ENCODE results near the gene FAM168A.

FAM168A gene

DNA sequence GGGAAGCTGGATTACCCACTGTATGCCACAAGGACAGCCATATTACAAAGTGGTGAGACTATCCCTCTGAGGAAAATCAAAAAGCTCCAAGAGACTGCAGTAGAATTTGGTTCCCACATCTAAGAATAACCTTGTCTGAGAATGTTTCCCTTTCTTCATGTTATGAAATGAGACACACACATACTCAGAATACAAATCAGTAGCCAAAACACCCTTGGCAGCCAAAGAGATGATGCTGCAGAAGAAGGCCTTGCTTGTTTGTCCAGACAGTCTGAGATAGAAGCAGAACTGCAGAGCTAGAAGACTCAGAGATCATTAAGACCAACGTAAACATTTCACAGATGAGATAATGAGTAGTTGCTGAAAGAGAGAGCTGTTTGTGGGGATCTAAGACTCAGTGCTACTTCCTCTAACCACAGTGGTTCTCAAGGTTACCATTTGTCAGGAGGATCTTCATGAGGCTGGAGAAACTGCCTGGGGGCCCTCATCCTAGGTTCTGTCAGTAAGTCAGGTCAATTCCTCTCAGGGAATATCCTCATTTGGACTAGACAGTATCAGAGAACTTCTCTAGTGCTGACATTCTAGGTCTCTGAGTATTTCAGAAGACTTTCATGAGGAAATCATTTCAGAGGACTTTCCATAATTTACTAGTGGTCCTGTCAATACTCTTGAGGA lies 182.8 kb downstream of the FAM168A start:
- Histone ChIP-seq H4K20me1 (no peaks in the 10 kb centered on the region; the same call in 1 of the 2 replicates), H3K4me3 (no peak overlapping the region), H3K9me3 (no peaks in the 10 kb centered on the region), H3K27ac (no peak overlapping the region), H3K36me3 (peaks cover 82% of the 10 kb centered on the region), H3K4me1 (no peaks in the 10 kb centered on the region), H3K9ac (no peak overlapping the region), H3K4me2 (no peak overlapping the region), H3K27me3 (no peaks in the 10 kb centered on the region)
- no peak for TF ChIP-seq Cebpa-rat (IDR thresholded peaks at IDR 0.05)

GRCh38 chr11:73413256-73413655 lies 184.7 kb downstream of the FAM168A start:
- no peak for TF ChIP-seq Cebpa-rat (IDR thresholded peaks at IDR 0.05)
- Histone ChIP-seq H3K4me1 (no peaks in the 10 kb centered on the region), H3K9ac (no peak overlapping the region), H3K4me2 (no peak overlapping the region), H3K4me3 (no peak overlapping the region), H3K36me3 (peaks cover 82% of the 10 kb centered on the region), H3K9me3 (no peaks in the 10 kb centered on the region), H3K27me3 (no peaks in the 10 kb centered on the region), H3K27ac (no peak overlapping the region), H4K20me1 (no peaks in the 10 kb centered on the region; the same call in 1 of the 2 replicates)

GRCh38 chr11:73412308-73412707 lies 185.6 kb downstream of the FAM168A start:
- Histone ChIP-seq H3K9ac (no peak overlapping the region), H3K27me3 (no peaks in the 10 kb centered on the region)
- no peak for TF ChIP-seq Cebpa-rat (IDR thresholded peaks at IDR 0.05)

DNA sequence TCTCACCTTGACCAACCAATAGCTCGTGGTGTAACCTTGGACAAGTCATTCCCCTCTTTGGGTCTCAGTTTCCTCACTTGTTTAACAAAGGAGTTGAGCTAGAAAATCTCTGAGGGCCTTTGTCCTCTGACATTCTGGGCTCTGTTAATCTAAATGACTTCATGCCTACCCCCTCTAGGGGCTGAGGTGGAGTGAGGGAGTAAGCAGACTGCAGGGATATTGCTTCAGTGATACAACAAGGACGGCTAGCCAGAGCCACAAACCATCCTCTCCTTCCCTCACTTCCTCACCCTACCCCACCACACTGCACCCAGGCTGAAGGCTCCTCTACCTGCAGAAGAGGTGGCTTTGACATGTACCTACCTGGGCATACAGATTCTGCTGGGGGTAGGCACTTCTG lies 186.9 kb downstream of the FAM168A start:
- TF ChIP-seq Cebpa-rat (IDR thresholded peaks at IDR 0.05) = no peak
- Histone ChIP-seq H3K36me3 (peaks cover 82% of the 10 kb centered on the region), H3K9ac (no peak overlapping the region), H3K27me3 (no peaks in the 10 kb centered on the region), H3K27ac (no peak overlapping the region), H3K4me2 (no peak overlapping the region), H3K4me3 (no peak overlapping the region), H4K20me1 (no peaks in the 10 kb centered on the region; the same call in 1 of the 2 replicates), H3K9me3 (no peaks in the 10 kb centered on the region), H3K4me1 (peaks cover 8% of the 10 kb centered on the region; the same call in 1 of the 2 replicates)

More at GRCh38 chr11:73412308-73412707, 185.6 kb downstream of the FAM168A start:
- Histone ChIP-seq H4K20me1 (no peaks in the 10 kb centered on the region; the same call in 1 of the 2 replicates), H3K9me3 (no peaks in the 10 kb centered on the region), H3K36me3 (peaks cover 82% of the 10 kb centered on the region), H3K27ac (no peak overlapping the region), H3K4me3 (no peak overlapping the region), H3K4me1 (peaks cover 7% of the 10 kb centered on the region; the same call in 1 of the 2 replicates), H3K4me2 (no peak overlapping the region)

- Histone ChIP-seq H4K20me1 (no peaks in the 10 kb centered on the region), H3K9ac (no peak overlapping the region), H3K4me2 (no peak overlapping the region), H3K36me3 (peaks cover 83% of the 10 kb centered on the region), H3K27ac (no peak overlapping the region), H3K4me3 (no peak overlapping the region), H3K4me1 (peaks cover 8% of the 10 kb centered on the region; the same call in 1 of the 2 replicates), H3K27me3 (no peaks in the 10 kb centered on the region), H3K9me3 (no peaks in the 10 kb centered on the region)
- no peak for TF ChIP-seq Cebpa-rat (IDR thresholded peaks at IDR 0.05)
Measured at GRCh38 chr11:73410627-73411026, 187.3 kb downstream of the FAM168A start.

- TF ChIP-seq Cebpa-rat (IDR thresholded peaks at IDR 0.05) = no peak
- no peak overlapping the region for H3K27ac ChIP-seq
Measured at GRCh38 chr11:73409431-73409830, 188.5 kb downstream of the FAM168A start.

GRCh38 chr11:73406619-73407018 lies 191.3 kb downstream of the FAM168A start:
- H3K36me3 ChIP-seq = peaks cover 98% of the 10 kb centered on the region
- peaks cover 8% of the 10 kb centered on the region; the same call in 1 of the 2 replicates for H3K4me1 ChIP-seq
- no peaks in the 10 kb centered on the region for H3K27me3 ChIP-seq
- no peak overlapping the region for H3K9ac ChIP-seq
- H3K4me3 ChIP-seq = no peak overlapping the region
- no peak overlapping the region for H3K27ac ChIP-seq
- no peaks in the 10 kb centered on the region for H3K9me3 ChIP-seq
- no peak overlapping the region for H3K4me2 ChIP-seq
- TF ChIP-seq Cebpa-rat (IDR thresholded peaks at IDR 0.05) = no peak
- H4K20me1 ChIP-seq = no peaks in the 10 kb centered on the region

More at GRCh38 chr11:73409431-73409830, 188.5 kb downstream of the FAM168A start:
- H4K20me1 ChIP-seq = no peaks in the 10 kb centered on the region
- no peak overlapping the region for H3K9ac ChIP-seq
- H3K27me3 ChIP-seq = no peaks in the 10 kb centered on the region
- H3K4me3 ChIP-seq = no peak overlapping the region
- no peak overlapping the region for H3K4me2 ChIP-seq
- peaks cover 88% of the 10 kb centered on the region for H3K36me3 ChIP-seq
- no peaks in the 10 kb centered on the region for H3K9me3 ChIP-seq
- peaks cover 8% of the 10 kb centered on the region; the same call in 1 of the 2 replicates for H3K4me1 ChIP-seq

GRCh38 chr11:73406131-73406530 lies 191.8 kb downstream of the FAM168A start:
- no peak for TF ChIP-seq Cebpa-rat (IDR thresholded peaks at IDR 0.05)
- H3K27me3 ChIP-seq = no peaks in the 10 kb centered on the region
- H3K4me3 ChIP-seq = no peak overlapping the region
- no peak overlapping the region for H3K4me2 ChIP-seq
- no peak overlapping the region for H3K9ac ChIP-seq
- H3K4me1 ChIP-seq = peaks cover 8% of the 10 kb centered on the region; the same call in 1 of the 2 replicates
- H4K20me1 ChIP-seq = no peaks in the 10 kb centered on the region
- H3K36me3 ChIP-seq = peaks cover 98% of the 10 kb centered on the region
- H3K27ac ChIP-seq = no peak overlapping the region
- no peaks in the 10 kb centered on the region for H3K9me3 ChIP-seq

- Histone ChIP-seq H3K27ac (no peak overlapping the region), H3K9me3 (no peaks in the 10 kb centered on the region), H3K27me3 (no peaks in the 10 kb centered on the region), H3K9ac (no peak overlapping the region), H4K20me1 (no peaks in the 10 kb centered on the region), H3K4me2 (no peak overlapping the region), H3K36me3 (peaks cover 96% of the 10 kb centered on the region), H3K4me1 (peaks cover 8% of the 10 kb centered on the region), H3K4me3 (no peak overlapping the region)
- no peak for TF ChIP-seq Cebpa-rat (IDR thresholded peaks at IDR 0.05)
Measured at GRCh38 chr11:73405146-73405510, 192.8 kb downstream of the FAM168A start.

DNA sequence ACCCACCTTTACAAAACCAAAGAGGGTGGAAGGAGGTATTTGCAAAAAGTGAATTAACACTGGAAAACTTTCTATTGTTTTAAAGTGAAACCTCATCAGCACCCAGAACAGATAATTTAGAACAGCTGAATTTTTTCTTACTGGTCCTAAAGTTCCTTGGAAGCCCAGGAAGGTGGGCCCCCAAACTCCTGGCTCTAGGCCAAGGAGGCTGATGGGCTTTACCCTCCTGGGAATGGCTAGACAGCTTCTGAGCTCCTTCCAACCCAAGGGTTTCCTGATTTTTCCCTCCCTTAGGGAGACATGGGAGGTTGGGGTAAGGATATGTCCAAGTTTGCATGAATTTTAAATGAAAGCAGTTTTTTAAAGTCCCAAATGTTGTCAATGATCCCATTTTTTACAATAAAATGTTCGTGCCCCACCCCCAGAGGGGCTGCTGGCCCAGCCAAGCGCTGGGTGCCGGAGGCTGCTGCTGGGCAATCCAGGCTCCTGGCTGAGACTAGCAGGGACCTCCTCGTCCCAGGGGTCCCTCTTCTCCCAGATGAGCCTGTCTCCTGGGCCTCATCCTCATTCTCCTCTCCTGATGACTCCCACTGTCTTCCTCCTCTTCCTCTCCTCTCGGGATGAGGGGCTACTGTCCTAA lies 193.3 kb downstream of the FAM168A start:
- H3K27ac ChIP-seq = no peak overlapping the region
- TF ChIP-seq Cebpa-rat (IDR thresholded peaks at IDR 0.05) = no peak
- no peaks in the 10 kb centered on the region for H3K9me3 ChIP-seq
- peaks cover 92% of the 10 kb centered on the region for H3K36me3 ChIP-seq
- no peak overlapping the region for H3K4me2 ChIP-seq
- H3K9ac ChIP-seq = no peak overlapping the region
- no peak overlapping the region for H3K4me3 ChIP-seq
- peaks cover 13% of the 10 kb centered on the region for H3K4me1 ChIP-seq
- no peaks in the 10 kb centered on the region for H3K27me3 ChIP-seq
- H4K20me1 ChIP-seq = peaks cover 4% of the 10 kb centered on the region; the same call in 1 of the 2 replicates

Measured in BLaER1 (cell line).